ENCODE results near the gene GTF3C1. TPM values are rescaled to one million over a fixed set of nuclear protein-coding genes. Genes with fewer than 3 reads are reported as not detected.
A peak's percentile ranks its signal among the peaks of the same experiment; 100 is the strongest.

The GTF3C1 gene
- total and polyA plus RNA-seq, 2 experiments from 2014 or later, result 82.9 to 162 TPM

DNA sequence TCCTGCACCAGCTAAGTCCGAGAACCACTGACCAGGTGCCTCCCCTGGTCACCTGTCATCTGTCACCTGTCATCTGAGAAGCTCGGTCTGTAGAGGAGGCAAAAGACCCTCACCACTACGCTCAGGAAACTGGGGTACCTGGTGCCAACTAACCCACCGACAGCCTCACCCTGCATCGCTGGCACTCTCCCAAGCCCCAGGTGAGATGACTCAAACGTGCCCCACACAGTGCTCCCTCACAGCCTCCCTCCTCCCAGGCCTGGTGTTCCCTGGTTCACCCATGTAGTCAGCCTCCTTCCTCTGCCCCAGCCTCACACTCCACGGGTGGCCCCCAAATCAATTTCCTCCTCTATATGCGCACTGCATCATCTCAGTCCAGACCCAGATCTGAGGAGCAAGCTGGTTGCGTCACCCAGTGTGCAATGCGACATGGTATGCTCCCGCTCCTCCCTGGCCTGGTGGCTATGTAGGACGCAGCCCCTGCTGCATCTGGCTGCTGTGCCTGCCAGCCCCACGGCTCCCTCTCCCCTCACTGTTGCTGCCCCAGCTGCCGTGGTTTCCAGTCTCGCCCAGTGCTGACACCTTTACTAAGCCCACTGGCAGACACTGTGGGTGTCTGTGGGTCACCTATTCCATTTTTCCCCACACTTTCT, 68.3 kb downstream of the GTF3C1 start:
- Histone ChIP-seq H3K27me3 (no peaks in the 10 kb centered on the region), H3K4me1 (ENCODE audit: low read depth) (no peaks in the 10 kb centered on the region), H3K27ac (no peak overlapping the region), H3K36me3 (peaks cover 79% of the 10 kb centered on the region), H3K4me3 (no peak overlapping the region), H3K9me3 (ENCODE audit: low read depth) (no peaks in the 10 kb centered on the region)
- no peak for TF ChIP-seq CTCF (IDR thresholded peaks at IDR 0.05; ENCODE audit: low read depth, low read length)
- DNase-seq (ENCODE audit: low read depth in 1 of 2, low spot score in 1 of 2), result no peak

DNA sequence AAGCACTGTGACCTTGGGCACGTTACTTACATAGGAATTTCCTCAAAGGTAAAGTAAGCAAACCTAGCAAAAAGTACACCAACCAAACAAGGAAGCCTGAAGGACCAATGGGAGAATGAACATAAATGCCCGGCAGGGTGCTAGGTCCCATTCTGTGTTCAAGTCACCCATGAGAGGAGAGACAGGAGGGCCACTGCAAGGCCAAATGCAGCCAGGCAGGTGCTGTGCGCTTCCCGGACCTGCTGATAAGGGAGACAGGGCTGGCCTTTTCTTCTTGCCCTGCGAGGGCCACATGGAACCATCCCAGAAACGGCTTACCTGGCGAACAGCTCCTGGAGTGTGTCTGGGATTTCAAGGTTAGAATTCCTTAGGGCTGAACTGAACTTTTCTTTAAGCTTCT, 69.0 kb downstream of the GTF3C1 start:
- no peak for TF ChIP-seq CTCF (IDR thresholded peaks at IDR 0.05; ENCODE audit: low read depth, low read length)
- Histone ChIP-seq H3K4me1 (ENCODE audit: low read depth) (no peaks in the 10 kb centered on the region), H3K27ac (no peak overlapping the region), H3K27me3 (no peaks in the 10 kb centered on the region), H3K9me3 (ENCODE audit: low read depth) (no peaks in the 10 kb centered on the region), H3K4me3 (no peak overlapping the region), H3K36me3 (peaks cover 83% of the 10 kb centered on the region)
- no peak for DNase-seq (ENCODE audit: low read depth in 1 of 2, low spot score in 1 of 2)

DNA sequence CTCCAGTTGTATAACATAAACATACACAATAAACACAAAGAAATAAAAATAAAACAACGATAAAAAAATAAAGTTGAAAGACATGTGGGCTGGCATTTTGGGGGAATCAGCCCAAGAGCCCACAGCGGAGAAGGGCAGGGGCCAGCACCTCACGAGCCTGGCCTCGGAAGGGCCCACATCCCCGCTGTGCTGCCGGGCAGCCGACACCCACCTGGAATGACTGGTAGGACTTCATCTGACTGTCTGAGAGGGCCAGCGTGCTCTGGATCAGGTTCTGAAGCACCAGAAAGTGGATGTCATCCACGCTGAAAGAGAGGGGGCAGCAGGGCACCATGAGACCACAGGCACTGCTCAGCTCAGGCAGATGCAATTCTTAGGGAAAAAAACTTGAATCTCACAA, 73.5 kb downstream of the GTF3C1 start:
- no peak for TF ChIP-seq CTCF (IDR thresholded peaks at IDR 0.05; ENCODE audit: low read depth, low read length)
- Histone ChIP-seq H3K4me3 (no peak overlapping the region), H3K36me3 (peaks cover 71% of the 10 kb centered on the region), H3K9me3 (ENCODE audit: low read depth) (no peaks in the 10 kb centered on the region), H3K27ac (no peak overlapping the region), H3K4me1 (ENCODE audit: low read depth) (no peaks in the 10 kb centered on the region), H3K27me3 (no peaks in the 10 kb centered on the region)
- no peak for DNase-seq (ENCODE audit: low read depth in 1 of 2, low spot score in 1 of 2)

DNA sequence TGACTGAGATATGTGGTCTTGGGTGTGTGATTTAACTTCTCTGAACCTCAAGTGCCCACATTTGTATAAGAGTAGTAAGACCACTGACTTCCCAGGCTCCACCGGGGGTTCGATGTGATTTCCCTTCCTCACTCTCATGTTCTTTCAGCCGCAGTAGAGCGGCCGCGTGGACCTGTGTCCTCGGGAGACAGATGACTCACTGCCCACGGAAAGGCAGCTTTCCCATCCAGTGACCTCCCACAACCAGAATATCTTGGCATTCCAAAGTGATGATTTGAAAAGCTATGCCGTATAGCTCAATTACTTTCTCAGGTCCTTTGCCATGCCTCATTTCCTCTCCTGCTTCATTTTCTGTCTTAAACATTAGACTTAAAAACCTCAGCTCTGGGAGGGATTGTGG, 74.2 kb downstream of the GTF3C1 start:
- peaks cover 68% of the 10 kb centered on the region for H3K36me3 ChIP-seq
- TF ChIP-seq CTCF (IDR thresholded peaks at IDR 0.05; ENCODE audit: low read depth, low read length), result no peak
- H3K27ac ChIP-seq, result no peak overlapping the region
- no peak overlapping the region for H3K4me3 ChIP-seq
- peak in 1 of 2 donors; percentile 73 for DNase-seq (ENCODE audit: low read depth in 1 of 2, low spot score in 1 of 2)
- H3K27me3 ChIP-seq, result no peaks in the 10 kb centered on the region
- no peaks in the 10 kb centered on the region for H3K9me3 ChIP-seq (ENCODE audit: low read depth)
- no peaks in the 10 kb centered on the region for H3K4me1 ChIP-seq (ENCODE audit: low read depth)

DNA sequence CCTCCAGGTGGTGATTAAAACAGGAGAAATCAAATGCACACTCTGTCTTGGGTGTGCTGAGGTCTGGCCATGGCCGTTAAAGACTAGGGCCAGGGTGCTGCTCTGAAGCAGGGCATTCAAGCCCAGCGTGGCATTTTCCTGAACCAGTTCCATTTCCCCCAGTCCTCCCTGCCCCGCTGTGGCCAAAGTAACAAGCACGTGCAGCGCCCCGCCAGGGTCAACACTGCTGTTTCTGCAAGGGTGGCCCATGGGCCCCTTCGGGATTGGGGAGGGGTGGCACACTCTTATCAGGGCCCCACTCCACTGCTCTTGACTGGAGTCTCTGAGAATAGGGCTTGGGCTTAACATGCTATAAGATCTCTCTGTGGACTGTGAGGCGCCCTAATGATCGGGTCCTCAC, 74.8 kb downstream of the GTF3C1 start:
- no peak for DNase-seq (ENCODE audit: low read depth in 1 of 2, low spot score in 1 of 2)
- no peaks in the 10 kb centered on the region for H3K27me3 ChIP-seq
- H3K27ac ChIP-seq, result no peak overlapping the region
- no peaks in the 10 kb centered on the region for H3K9me3 ChIP-seq (ENCODE audit: low read depth)
- no peaks in the 10 kb centered on the region for H3K4me1 ChIP-seq (ENCODE audit: low read depth)
- TF ChIP-seq CTCF (IDR thresholded peaks at IDR 0.05; ENCODE audit: low read depth, low read length), result no peak
- H3K4me3 ChIP-seq, result no peak overlapping the region
- H3K36me3 ChIP-seq, result peaks cover 73% of the 10 kb centered on the region

All from cardiac muscle cell (in vitro differentiated cells and primary cell).